NCI-H146 treated with DMSO at 0.1 percent for 48 hours (cell line): ENCODE data around the gene ALDH4A1.
"Not testable (repeated sequence)": the region's sequence is repeated elsewhere in the genome, so short reads cannot be mapped to it uniquely, and the experiment has no call there.

Source experiments
- DNase-seq: peaks from one replicate; lab custom pipeline; 2025; ENCODE audit not compliant: unreplicated experiment; lab: John Stamatoyannopoulos, UW

ALDH4A1 gene

DNA sequence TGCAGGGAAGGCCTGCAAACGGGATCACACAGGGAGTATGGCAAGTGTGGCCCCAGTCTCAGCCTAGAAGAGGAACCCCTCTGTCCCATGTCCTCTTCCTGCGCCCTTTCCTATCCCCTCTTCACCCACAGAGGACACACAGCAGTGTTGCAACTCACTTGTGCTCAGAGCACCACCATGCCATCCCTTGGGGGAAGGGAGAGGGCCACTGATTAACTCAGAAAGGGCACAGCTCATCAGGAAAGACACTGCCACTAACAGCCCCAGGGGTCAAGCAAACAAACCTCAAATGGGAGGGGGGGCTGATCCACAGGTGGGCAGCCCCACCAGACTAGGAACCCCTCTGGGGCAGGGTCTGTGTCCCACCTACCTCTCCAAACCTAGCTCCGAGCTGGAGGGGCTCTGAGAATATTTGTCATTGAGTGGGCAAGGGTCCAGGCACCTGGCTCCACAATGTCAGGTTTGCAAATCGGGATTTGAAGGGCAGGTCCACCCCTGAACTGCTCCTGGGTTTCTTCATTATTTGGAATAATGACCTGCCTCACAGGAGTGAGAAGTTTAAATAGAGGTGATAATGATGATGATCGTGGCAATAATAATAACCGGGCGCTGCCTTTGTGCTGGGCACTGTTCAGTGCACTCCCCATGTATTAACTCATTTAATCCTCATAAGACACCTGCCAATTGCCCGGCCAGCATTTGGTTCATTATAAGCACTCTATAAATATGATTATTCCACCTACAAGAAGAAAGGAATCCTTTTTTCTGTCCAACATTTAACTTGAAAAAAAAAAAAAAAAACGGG lies 1.0 kb downstream of the ALDH4A1 start:
- DNase-seq: no peak

GRCh38 chr1:18900303-18900841 lies 2.0 kb downstream of the ALDH4A1 start:
- no peak for DNase-seq

GRCh38 chr1:18899363-18900049 lies 2.8 kb downstream of the ALDH4A1 start:
- no peak for DNase-seq

- DNase-seq: no peak
Measured at GRCh38 chr1:18898567-18898966, 3.8 kb downstream of the ALDH4A1 start.

DNA sequence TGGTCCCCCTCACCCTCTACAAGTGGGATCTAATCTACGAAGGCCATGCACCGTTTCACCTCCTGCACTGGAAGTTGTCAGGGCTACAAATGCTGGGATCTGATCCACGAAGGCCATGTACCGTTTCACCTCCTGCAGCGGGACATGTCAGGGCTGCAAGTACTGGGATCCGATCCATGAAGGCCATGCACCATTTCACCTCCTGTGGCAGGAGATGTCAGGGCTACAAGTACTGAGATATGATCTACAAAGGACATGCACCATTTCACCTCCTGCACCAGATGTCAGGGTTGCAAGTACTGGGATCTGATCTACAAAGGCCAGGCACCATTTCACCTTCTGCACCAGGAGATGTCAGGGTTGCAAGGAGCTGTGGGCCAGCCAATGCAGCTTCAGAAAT lies 7.0 kb downstream of the ALDH4A1 start:
- no peak for DNase-seq

GRCh38 chr1:18893120-18893519 lies 9.2 kb downstream of the ALDH4A1 start:
- no peak for DNase-seq

DNA sequence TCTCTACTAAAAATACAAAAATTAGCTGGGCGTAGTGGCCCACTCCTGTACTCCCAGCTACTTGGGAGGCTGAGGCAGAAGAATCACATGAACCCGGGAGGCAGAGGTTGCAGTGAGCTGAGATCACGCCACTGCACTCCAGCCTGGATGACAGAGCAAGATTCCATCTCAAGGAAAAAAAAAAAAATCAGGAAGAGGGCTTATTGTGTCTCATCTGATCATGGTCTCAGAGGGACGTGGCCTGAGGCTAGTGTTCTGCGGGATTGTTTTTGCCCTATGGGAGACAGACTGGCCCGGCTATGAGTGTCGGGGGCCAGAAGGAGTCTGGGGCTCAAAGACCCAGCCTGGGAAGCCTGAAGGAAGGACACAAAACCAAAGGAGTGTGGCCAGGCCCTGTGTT lies 10.5 kb downstream of the ALDH4A1 start:
- not testable (repeated sequence) for DNase-seq

GRCh38 chr1:18891426-18891780 lies 11.0 kb downstream of the ALDH4A1 start:
- no peak for DNase-seq

DNA sequence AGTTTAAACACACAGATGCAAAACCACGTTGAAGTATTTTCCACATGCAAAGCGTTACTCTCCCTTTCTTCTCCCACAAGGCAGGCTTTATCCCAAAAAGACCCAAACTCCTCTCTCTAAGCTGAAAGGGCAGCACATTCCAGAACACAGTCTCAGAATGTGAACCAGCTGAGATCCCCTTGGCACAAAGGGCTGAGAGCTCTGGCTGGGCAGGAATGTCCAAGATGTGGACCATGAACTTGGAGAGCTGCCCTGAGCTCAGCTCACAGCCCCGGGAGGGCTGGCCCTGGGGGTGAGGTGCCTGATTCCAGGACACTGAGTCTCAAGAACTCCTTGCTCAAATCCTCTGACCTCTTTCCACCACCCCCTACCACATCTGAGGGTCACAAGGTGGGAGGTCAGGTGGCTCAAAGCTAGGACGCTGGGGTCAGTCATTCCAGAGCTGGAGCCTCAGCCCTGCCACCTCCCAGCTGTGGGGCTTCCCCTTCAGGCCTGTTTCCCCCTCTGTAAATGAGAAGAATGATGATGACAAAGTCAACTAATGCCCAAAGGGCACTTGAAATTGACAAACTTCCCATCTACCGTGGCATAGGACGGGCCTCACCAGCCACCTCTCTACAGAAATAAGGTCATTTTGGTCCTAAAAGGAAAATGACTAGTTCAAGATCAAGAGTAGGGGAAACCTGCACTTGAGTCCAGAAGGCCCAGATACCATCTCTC lies 11.5 kb downstream of the ALDH4A1 start:
- DNase-seq: no peak

GRCh38 chr1:18886003-18886335 lies 16.4 kb downstream of the ALDH4A1 start:
- DNase-seq: no peak

DNA sequence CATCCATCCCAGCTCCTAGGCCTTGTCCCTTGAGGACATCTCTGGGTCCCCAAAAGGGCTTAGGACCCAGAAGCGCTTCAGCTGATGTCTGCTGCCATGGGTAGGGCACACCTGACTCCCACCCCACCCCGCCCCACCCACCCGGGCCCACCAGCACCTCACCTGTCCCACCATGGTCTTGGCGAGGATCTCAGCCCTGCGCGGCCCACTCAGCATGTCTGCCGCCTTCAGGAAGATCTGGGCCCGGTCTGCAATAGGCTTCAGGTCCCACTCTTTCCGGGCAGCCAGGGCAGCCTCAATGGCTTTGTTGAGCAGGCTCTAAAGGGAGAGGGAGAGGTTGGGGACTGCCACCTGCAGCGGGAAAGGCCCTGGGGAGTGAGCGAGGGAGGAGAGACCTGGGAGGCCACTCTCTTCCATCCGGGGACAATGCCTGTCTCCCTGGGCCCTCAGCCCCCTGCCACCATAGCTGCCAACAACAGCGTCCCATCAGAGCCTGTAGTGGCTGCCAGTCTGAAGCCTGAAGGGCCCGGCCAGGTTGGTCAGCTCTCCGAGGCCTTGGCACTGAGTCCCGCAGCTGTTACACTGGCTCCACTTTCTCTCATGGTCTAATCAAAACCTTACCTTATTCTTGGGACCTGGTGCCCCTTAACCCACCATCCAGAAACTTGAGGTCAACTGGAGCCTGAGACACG lies 16.9 kb downstream of the ALDH4A1 start:
- no peak for DNase-seq

- DNase-seq: no peak
Measured at GRCh38 chr1:18884727-18885126, 17.6 kb downstream of the ALDH4A1 start.

- DNase-seq: no peak
Measured at GRCh38 chr1:18884419-18884717, 18.0 kb downstream of the ALDH4A1 start.

DNA sequence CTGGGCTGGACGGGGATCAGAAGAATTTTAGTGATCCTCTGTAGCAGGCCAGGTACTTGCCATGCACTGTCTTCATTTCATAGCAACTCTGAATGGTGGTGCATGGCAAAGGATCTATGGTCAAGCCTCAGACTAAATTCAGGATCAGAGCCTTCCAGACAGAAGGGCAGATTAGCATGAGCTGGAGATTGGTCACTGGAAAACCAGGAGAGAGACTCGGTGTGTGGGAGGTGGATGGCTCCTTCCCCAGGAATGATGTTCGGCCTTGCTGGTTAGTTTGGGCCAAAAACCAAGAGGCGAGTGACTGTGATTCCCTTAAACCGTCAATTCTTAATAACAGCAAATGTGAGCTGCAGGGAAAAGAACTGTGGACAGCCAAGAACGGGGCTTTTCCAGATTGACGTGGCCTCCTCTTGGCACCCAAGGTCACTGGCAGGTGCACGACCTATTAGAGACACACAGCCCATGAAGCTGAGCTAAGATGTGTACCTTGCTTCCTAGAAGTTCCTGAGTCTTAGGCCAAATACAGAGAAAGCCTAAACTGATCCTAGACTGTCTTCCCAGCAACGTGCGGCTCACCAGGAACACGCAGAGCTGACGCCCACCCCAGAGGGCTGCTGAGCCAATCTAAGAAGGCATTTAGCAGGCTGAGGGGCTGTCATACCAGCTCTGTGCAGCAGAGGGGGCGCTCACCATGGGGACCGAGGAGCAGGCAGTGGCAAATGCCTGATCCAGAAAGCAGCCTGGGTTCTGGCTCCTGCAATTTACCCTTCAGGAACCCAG lies 18.5 kb downstream of the ALDH4A1 start:
- no peak for DNase-seq

- DNase-seq: no peak
Measured at GRCh38 chr1:18883079-18883478, 19.3 kb downstream of the ALDH4A1 start.

DNA sequence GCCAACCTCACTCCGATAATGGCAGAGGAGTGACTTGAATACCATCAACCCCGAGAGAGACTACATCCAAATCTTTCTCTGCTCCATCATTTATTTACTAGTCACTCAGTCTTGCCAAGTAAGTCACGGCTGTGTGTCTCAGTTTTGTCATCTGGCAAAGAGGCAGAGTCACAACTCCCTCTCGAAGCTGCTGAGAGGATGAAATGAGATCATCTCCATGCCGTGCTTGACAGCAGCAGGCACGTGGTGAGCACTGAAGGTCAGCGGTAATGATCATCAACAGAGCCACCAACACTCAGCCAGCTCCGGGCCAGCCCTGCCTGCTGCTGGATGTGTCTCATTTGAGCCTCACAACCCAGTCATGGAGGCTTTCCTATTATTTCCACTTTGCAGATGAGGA lies 19.9 kb downstream of the ALDH4A1 start:
- no peak for DNase-seq

GRCh38 chr1:18881642-18882431 lies 20.5 kb downstream of the ALDH4A1 start:
- no peak for DNase-seq

GRCh38 chr1:18881164-18881563 lies 21.2 kb downstream of the ALDH4A1 start:
- DNase-seq: no peak

GRCh38 chr1:18880585-18880984 lies 21.8 kb downstream of the ALDH4A1 start:
- DNase-seq: no peak

DNA sequence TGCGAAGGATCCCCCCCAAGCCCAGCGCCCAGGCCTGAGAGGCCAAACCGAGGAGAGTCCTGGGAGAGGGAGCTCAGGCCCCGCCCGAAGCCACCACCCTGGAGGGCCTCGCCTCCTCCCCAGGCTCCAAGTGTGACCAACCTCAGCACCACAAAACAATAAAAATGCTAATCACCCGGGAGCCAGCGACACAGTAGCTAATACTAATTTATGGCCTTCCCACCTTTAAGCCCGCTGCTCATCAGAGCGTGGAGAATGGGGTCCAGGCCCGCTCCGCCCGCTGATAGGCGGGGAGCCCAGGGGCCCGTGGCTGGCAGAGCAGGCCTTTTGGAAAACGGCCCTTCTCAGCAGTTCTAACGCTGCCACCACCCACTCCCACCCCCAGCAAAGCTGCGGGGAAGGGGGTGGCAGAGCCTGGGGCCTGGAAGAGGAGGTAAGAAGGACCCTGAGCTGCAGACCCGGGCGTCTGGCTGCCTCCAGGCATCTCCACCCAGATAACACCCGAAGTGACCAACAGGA lies 22.5 kb downstream of the ALDH4A1 start:
- DNase-seq: no peak
